Hematopoietic multipotent progenitor cell treated with erythropoietin and hydrocortisone succinate and interleukin-3 and kit ligand, for 4 days (in vitro differentiated cells): Measurements from ENCODE around the gene SCNN1A.
"Not testable (repeated sequence)": the region's sequence is repeated elsewhere in the genome, so short reads cannot be mapped to it uniquely, and the experiment has no call there.

Experiments
- DNase-seq: peaks from one replicate; pipeline ENCODE4 v3.0.0-alpha.2; 2015

The SCNN1A gene

DNA sequence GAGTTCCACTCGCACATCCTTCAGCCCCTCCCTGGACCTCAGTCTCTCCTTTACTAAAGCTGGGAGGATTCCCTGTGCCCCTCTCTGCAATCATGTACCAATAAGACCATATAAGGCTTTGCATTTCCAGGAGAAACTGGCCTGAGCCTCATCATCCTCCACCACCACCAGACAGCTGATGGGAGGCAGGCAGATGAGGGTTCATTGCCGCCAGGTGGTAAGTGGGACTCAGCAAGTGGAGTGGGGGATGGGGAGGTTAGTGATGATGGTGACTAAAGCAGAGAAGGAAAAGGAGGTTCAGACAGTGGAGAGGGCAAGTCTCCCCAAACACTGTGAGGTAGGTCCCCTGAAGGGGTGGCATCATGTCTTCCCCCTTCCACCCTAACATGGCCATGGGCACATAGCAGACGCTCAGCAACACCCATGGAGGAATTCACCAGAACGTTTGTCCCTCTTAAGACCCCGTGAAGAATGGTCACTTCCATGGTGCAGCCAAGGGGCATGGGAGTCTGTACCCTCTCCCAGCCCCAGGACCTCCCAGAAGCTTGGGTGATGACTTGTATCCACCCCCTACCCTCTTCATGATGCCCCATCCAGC, 29.0 kb downstream of the SCNN1A start:
- DNase-seq, result no peak

DNA sequence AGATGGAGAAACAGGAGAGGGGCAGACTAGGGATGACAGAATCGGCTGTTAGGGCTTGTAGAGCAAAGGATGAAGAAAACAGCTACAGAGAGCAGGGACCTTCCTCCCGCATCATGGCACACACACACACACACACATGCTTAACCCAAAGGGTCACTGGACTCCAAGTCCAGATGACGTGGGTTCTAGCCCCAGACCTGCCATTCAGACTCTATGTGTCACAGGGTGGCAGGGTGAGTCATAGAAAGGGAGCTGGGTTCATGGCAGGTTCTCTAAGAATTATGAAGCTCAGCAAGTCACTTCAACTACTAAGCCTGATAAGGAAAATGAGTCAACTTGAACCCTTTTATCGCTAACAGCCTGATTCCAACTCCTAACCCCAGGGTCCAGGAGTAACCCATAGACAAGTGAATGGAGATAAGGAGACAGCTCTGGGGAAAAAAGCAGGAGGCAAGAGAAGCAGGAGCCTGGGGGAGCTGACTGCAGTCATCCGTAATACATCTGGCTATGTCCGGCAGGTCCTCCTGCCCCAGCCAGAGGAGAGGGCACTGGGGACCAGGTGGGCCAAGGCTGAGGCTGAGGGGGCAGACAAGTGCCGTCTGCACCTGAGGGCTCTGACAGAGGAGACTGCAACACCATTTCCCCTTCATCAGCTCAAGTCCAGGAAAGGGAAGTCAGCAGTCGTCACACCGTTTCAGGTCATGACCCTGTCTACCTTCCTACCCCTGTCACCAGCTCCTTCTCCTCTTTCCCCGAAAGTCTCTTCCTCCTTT, 29.9 kb downstream of the SCNN1A start:
- peak; percentile 86 for DNase-seq

DNA sequence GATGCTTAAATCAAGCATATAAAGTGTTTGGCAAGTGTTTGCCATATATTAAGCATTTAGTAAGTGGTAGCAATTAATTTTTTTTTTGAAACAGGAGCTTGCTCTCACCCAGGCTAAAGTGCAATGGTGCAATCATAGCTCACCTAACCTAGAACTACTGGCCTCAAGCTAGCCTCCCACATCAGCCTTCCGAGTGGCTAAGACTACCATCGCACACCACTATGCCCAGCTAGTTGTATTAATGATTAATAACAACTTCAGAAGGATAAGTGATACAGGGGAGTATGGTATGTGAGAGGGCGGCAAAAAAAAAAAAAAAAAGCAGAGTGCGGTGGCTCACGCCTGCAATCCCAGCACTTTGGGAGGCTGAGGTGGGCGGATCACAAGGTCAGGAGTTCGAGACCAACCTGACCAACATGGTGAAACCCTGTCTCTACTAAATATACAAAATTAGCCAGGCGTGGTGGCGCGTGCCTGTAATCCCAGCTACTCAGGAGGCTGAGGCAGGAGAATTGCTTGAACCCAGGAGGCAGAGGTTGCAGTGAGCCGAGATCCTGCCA, 31.2 kb downstream of the SCNN1A start:
- not testable (repeated sequence) for DNase-seq

DNA sequence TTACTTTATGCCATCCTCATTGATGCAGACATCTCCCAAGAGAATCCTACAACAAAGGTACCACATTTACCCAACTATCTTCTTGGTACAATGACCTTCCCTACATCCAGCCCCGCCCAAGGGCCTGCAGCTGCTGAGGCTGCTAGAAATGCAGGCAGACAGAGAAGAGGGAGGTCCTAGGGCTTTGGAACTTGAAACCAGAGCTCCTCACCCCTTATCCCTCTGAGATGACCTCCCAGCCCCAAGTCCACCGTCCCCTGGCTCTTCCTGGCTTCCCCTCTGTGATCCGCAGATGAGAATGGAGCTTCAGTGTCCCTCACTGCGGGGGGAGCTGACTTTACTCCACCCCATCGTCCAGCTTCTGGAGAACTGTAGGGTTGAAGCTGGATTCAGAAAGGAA, 31.8 kb downstream of the SCNN1A start:
- no peak for DNase-seq

DNA sequence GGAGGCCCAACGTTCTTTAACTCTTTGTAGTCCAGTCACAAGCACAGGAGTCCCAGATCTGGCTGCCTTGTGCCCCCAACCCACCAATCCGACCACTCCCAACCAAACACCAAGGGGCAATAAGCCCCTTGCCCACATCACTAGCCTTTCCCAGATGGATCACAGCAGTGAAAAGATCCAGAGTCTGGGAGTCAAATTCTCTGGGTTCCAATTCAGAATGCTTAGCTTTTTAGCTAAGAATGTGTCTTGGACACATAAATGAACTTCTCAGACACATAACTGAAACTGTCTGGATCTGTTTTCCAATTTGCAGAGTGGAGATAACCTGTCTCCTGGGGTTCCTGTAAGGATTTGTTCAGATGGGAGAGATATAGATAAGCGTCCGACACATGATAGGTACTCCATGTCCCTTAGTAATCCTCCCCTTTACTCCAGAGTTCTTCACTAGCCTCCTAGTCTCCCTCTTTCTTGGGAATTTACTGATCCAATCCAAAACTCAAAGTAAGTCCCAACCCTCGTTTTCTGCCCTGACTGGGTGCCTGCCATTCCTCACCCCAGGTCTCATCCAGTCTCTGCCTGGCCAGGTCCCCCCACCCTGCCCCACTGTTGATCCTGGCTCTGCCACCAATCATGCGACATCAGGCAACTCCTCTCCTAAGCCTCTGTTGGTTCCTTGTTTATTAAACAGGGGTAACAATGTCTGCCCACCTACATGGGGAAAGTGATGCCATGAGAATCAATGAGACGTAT, 33.0 kb downstream of the SCNN1A start:
- no peak for DNase-seq

- peak; percentile 91 for DNase-seq
Observed at GRCh38 chr12:6341417-6342139, 33.8 kb downstream of the SCNN1A start, which contains the start of gene TNFRSF1A. Gene TNFRSF1A, minus strand, starts transcription at chr12:6342076. Its CDS starts 262 bp downstream, at chr12:6341814.

DNA sequence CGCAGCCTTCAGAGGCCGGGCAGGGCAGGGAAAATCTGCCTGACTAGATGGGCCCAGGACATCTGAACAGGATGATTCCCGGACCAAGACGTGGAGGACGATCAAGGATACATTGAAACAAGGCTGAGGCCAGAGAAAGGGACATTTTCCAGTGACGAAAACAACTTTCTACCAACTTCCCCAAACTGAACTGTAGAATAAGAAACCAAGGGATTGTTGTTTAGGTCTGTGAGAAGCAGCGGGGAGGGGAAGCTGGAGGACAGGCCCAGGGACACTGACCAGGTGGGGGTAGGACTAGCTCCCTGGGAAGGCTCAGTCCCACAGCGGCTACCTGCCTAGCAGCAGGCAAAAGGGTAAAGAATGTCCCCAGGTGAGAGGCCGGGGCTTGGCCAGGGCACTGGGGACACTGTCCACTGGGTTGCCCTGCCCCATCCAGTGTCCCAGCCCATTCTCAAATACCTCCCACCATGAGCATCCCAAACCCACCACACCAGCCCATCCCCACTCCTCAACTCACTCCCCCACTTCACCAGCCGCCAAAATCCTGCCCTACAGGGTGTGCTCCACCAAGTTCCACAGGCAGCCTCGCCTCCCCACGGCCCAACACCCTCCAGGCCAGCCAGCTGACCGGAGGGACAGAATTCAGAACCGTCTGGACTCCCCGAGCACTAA, 34.5 kb downstream of the SCNN1A start:
- peak; percentile 65 for DNase-seq

DNA sequence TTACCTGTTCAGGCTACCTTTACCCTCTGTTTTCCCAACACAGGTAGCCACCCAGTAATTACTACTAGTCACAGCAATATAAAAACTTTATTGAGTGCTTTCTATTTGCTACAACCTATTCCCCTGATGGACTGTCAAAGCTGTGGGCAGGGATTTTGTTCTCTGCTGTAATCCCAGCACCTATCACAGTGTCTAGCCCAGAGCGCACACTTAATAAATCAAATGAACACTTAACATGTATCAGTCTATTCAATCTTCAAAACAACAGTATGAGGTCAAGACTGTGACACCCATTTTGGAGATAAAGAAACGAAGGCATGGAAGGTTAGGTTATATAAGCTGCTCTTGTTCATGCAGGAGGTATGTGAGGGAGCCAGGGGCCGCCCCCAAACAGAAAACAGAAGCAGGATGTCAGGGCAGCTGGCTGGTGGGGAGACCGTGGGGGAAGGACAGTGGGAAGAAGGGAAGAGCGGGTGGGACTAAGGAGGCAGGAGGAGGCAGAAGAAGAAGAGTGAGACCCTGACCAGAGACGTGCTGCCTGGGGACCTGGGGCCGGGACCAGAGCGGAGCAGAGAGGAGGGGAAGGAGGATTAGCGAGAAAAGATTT, 35.2 kb downstream of the SCNN1A start:
- peak; percentile 60 for DNase-seq

- no peak for DNase-seq
Observed at GRCh38 chr12:6338955-6339354, 36.4 kb downstream of the SCNN1A start.

DNA sequence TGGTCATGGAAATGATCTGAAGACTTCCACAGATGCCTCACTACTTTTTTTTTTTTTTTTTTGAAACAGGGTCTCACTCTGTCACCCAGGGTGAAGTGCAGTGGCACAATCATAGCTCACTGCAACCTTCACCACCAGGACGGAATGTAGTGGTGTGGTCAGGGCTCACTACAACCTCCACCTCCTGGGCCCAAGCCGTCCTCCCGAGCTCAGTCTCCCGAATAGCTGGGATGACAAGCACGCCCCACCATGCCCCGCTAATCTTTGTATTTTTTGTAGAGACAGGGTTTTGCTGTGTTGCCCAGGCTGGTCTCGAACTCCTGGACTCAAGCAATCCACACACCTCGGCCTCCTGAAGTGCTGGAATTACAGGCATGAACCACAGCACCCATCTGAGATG, 36.8 kb downstream of the SCNN1A start:
- DNase-seq, result not testable (repeated sequence)

DNA sequence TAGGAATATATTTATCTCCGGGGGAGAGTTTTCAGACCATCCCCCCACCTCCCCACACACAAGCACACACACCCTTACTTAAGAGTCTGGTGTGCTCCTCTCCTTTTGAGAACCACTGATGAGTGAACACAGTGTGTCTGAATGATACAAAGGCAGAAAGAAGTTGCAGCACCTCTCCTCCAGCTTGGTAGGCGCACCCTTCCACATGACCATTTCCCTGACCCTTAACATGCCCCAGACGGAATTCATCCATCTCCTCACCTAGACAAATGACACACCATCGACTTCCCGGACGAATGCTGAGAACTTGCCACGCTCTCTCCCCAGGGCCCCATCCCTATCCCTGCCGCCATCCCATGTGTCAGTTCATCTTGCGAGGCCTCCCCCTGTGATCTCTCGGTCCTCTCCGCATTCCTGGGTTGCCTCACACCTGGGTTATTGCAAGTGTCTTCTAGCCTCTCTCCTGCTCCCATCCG, 37.4 kb downstream of the SCNN1A start:
- DNase-seq, result peak; percentile 55

DNA sequence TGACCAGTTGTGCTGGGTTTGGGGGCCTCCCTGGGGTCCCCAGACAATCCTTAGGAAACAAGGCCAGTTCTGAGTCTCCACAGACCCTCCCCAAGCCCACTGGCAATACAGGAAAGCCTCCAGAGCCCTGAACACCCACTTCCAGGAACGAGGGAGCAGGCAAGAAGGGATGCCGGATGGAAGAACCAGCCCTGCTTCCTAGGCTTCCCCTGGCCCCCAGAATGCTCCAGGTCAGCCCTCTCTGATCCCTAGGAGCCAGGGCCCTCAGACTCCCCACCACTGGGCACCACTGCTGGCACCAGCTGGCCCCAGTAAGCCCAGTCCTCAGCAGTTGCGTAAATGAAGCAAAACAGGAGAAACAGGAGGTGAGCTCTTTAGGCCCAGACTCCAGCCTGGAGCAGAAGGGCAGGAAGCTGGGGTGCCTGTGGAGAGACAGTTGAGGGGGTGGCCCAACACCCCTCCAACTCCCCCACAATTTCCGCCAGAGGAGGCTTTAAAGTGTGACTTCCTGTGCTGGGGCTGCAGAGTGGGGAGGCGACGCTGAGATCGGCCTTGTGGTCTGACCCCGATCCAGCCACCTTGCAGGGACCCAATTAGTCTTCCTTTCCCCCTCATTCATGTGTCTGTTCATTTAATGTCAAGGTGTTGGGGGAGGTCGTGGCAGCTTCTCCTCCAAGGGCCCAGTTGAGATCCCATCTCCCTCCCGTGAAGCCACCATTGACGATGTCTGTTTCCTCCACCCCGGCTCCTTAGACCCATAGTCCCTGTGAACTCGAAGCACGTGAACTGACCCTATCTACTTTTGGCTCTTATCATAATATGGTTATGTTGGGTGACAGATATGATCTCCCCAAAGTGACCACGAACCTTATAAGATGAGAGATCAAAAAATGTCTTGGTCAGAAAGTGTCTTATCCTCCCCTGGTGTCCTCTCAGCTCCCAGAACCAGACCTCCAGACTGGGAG, 38.2 kb downstream of the SCNN1A start:
- DNase-seq, result peak; percentile 91

- peak; percentile 95 for DNase-seq
Observed at GRCh38 chr12:6336079-6336888, 39.1 kb downstream of the SCNN1A start.

GRCh38 chr12:6335451-6336078, 39.8 kb downstream of the SCNN1A start:
- DNase-seq, result peak; percentile 94

DNA sequence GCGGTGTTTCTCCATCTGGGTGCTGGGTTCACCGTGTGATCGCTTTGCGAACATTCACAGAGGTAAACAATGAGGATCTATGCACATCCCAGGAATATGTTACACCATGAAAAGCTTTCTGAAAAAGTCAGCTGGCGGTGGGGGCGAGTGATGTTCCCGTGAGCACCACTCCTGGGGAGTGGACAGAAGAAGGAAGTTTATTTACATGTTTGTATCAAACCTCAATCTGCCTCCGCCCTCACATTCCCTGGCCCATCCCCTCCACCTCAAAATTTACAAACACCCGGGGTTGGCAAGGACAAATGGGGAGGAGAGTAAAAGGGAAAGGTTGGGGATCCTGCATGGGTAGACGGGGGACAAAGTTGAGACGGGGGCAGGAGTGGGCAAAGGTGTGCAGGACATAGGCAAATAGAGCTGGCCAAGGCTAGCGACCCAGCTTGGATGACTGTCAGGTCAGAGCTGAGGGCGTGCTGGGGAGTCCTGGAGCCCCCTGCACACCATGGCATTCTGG, 40.4 kb downstream of the SCNN1A start:
- no peak for DNase-seq

GRCh38 chr12:6334359-6334758, 41.0 kb downstream of the SCNN1A start:
- no peak for DNase-seq

- DNase-seq, result no peak
Observed at GRCh38 chr12:6333566-6333965, 41.8 kb downstream of the SCNN1A start.

DNA sequence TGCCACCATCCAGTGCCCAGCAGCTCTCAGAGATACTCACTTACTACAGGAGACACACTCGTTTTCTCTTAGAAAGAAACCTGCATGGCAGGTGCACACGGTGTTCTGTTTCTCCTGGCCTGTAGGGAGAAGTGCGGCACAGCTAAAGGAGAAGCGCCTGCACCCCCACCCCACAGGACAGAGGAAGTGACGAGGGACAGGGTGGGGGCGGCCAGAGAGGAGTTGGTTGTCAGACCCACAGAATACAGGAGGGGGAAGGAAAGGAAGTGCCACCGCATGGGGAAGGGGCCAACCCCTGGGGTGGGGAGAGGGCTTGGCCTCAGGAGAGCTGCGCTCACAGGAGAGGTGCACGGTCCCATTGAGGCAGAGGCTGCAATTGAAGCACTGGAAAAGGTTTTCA, 42.3 kb downstream of the SCNN1A start:
- DNase-seq, result no peak

DNA sequence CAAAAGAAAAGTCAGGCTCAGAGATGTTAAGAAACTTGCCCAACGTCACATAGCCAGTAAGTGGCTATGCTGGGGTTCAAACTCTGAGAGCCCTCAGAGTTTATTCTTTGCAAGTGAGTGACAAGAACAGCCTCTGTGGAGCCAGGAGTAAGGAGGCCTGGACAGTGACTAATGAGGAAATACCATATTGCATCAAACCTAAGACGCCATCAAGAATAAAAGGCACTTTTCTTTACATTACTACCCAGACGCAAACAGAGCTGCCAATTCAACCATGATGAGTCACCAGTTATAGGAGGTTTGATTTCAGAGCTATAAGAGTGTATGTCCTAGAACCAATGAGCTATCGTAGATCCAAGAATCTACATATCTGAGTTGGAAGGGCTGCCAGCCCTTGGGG, 42.9 kb downstream of the SCNN1A start:
- DNase-seq, result no peak
